ENCODE results near the gene UBQLN2. TPM values are rescaled to one million over a fixed set of nuclear protein-coding genes. Genes with fewer than 3 reads are reported as not detected.
A peak's percentile ranks its signal among the peaks of the same experiment; 100 is the strongest.
"Not testable (repeated sequence)": the region's sequence is repeated elsewhere in the genome, so short reads cannot be mapped to it uniquely, and the experiment has no call there.

Gene UBQLN2
- total RNA-seq: 4.0 and 6.0 TPM in 2 replicates

DNA sequence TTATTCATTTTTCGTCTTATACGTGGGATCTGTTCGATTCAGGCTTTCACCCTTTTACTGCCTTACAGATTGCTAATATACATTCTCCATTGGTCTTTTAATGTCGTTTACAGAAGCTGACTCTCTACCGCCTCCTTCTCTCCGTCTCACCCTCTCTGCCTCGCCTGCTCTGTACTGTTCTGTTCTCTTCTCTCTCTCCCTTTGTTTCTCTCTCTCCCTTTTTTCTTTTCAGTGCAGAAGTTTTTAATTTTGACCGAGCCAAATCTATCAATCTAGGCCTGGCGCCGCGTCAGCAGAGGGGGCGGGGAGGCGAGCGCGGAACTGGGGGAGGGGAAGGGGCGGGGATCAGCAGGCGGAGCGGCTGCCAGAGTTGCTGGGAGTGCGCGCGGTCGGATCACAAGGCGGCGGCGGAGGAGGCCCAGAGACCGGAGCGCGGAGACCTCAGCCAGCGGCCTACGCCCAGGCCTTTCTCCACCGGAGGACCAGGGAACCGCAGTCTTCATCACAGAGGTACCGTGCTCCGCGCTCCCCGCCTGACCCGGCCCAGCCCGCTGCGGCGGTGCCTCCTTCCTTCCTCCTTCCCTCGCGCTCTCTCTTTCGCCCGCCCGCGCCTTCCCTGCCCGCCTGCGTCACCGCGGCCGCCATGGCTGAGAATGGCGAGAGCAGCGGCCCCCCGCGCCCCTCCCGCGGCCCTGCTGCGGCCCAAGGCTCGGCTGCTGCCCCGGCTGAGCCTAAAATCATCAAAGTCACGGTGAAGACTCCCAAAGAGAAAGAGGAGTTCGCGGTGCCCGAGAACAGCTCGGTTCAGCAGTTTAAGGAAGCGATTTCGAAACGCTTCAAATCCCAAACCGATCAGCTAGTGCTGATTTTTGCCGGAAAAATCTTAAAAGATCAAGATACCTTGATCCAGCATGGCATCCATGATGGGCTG, at the start of gene UBQLN2:
Gene UBQLN2 (plus strand): TSS at position 397 of the 931 bp plus-strand sequence. CDS start 247 bp downstream, at position 644.
- DNase-seq (ENCODE audit: low read depth, low spot score): peak; percentile 30

GRCh38 chrX:56519642-56520041, 43.8 kb upstream of the UBQLN2 start:
- no peak for DNase-seq (ENCODE audit: low read depth, low spot score)

GRCh38 chrX:56529482-56530007, 33.9 kb upstream of the UBQLN2 start:
- not testable (repeated sequence) for DNase-seq (ENCODE audit: low read depth, low spot score)

DNA sequence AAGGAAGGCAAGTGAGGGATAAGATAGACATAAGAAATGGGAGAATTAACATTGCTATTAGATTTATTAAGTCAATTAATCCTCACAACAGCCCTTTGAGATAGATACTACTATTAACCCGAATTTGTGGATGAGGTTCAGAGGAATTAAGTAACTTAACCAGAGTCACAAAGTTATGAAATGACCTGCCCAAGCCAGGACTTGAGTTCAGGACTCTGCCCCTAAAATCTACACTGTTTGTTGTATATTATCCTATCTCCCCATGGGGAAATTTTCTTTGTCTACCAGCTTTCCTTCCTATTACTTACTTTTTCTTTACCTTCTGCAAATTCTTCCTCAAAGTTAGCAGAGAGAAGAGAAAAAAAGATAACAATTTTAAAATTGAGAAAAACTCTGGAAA, 33.4 kb upstream of the UBQLN2 start:
- no peak for DNase-seq (ENCODE audit: low read depth, low spot score)

DNA sequence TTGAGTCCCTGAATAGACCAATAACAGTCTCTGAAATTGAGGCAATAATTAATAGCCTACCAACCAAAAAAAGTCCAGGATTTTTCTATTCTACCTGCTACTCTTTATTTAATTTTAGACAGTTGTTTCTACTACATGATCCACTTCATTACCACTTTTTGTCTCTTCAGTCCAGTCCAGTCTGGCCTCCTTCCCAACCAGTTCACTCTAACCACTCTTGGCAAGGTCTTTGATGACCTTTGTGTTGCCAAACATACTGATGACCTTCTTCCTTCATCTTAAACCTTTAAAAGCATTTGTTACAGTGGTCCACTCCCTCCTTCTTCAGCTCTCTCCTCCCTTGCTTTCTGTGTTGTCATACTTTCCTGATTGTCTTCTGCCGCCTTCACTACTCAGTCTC, 12.8 kb upstream of the UBQLN2 start:
- DNase-seq (ENCODE audit: low read depth, low spot score): no peak

- no peak for DNase-seq (ENCODE audit: low read depth, low spot score)
Measured at GRCh38 chrX:56554870-56555269, 8.6 kb upstream of the UBQLN2 start.

- DNase-seq (ENCODE audit: low read depth, low spot score): no peak
Measured at GRCh38 chrX:56557376-56557929, 6.0 kb upstream of the UBQLN2 start.

- DNase-seq (ENCODE audit: low read depth, low spot score): no peak
Measured at GRCh38 chrX:56564164-56564885, 898 bp downstream of the UBQLN2 start.

DNA sequence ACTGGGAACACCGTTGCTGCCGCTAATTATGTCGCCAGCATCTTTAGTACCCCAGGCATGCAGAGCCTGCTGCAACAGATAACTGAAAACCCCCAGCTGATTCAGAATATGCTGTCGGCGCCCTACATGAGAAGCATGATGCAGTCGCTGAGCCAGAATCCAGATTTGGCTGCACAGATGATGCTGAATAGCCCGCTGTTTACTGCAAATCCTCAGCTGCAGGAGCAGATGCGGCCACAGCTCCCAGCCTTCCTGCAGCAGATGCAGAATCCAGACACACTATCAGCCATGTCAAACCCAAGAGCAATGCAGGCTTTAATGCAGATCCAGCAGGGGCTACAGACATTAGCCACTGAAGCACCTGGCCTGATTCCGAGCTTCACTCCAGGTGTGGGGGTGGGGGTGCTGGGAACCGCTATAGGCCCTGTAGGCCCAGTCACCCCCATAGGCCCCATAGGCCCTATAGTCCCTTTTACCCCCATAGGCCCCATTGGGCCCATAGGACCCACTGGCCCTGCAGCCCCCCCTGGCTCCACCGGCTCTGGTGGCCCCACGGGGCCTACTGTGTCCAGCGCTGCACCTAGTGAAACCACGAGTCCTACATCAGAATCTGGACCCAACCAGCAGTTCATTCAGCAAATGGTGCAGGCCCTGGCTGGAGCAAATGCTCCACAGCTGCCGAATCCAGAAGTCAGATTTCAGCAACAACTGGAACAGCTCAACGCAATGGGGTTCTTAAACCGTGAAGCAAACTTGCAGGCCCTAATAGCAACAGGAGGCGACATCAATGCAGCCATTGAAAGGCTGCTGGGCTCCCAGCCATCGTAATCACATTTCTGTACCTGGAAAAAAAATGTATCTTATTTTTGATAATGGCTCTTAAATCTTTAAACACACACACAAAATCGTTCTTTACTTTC, 1.8 kb downstream of the UBQLN2 start:
- no peak for DNase-seq (ENCODE audit: low read depth, low spot score)

- DNase-seq (ENCODE audit: low read depth, low spot score): no peak
Measured at GRCh38 chrX:56569378-56570057, 6.1 kb downstream of the UBQLN2 start.

DNA sequence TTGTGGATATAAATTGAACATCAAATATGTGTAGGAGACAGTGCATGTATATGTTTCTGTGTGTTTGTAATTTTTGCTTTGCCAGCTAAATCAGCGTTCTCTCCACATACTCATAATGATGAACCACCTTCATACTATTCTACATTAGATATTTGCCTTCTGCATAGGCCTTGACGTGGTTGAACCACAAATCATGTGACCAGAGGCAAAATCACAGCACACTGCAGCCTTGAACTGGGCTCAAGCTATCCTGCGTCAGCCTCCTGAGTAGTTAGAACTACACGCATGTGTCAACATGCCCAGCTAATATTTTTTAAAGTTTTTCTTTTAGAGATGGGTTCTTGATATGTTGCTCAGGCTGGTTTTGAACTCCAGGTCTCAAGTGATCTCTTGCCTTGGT, 9.5 kb downstream of the UBQLN2 start:
- no peak for DNase-seq (ENCODE audit: low read depth, low spot score)

DNA sequence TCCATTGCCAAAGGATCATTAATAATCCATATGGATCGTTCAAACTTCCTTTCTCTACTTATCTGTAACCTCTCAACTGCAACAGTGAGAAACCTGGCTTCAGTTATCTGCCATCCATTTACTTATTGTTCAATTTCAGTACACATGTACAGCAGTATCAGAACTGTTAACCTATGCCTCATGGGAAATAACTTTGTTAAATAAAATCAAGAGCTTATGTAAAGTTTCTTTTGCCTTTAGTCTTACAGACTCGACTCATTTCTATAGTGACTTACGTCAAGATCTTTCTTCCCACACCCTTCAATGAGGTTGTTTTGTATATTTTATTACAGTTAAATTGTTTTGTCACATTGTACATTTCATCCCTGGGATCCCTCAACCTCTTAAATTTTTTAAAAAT, 11.4 kb downstream of the UBQLN2 start:
- DNase-seq (ENCODE audit: low read depth, low spot score): no peak

GRCh38 chrX:56576721-56577120, 13.3 kb downstream of the UBQLN2 start:
- DNase-seq (ENCODE audit: low read depth, low spot score): no peak

DNA sequence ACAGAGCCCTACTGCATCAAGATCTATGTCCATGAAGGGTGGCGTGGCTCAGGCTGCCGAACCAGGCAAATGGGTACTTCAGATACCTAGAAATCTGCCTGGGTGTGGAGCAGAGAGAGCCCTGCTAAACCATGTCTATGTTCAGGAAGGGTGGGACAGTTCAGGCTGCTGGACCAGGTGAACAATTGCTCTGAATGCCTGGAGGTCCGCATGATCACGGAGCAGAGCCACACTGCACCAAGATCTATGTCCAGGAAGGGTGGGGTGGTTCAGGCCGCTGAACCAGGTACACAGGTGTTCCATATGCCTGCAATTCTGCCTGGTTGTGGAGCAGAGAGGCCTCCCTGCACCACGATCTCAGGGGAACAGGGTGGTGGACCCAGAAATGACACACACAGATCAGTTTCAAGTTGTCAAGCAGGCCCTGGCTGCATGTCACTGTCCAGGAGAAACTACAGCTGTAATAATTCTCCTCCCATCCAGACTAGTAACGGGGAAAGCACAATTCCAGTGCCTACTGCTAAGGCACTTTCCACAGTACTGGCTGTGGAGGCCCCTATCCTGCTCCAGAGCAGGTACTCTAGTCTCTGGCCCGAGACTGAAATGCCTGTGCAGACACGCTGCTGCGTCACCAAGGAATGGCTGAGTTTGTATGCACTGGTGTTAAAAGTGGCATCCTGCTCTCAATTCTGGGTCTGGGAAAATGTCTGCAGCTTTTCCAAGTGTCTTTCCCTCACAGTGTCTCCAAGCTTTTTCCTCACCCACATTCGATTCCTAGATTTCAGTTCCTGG, 25.2 kb downstream of the UBQLN2 start:
- no peak for DNase-seq (ENCODE audit: low read depth, low spot score)

GRCh38 chrX:56591830-56592229, 28.4 kb downstream of the UBQLN2 start:
- DNase-seq (ENCODE audit: low read depth, low spot score): not testable (repeated sequence)

DNA sequence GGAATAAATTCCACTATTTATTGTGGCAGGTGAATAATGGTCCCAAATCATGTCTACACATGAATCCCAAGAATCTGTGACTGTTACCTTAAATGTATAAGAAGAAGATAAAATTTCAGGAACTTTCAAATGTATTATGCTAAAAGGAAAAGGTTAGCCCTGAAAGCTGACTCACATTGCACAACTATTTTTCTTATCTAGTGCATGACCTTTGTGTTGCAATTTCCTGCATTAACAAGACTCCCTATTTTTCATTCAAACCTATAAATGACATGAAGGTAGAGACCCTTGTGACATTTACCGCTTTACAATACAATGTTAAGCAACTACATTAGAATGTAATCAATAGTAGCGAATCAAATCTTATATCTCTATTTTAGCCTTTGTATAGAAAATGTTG, 36.7 kb downstream of the UBQLN2 start:
- DNase-seq (ENCODE audit: low read depth, low spot score): no peak

- DNase-seq (ENCODE audit: low read depth, low spot score): no peak
Measured at GRCh38 chrX:56600987-56601386, 37.6 kb downstream of the UBQLN2 start.

GRCh38 chrX:56615282-56615681, 51.9 kb downstream of the UBQLN2 start:
- no peak for DNase-seq (ENCODE audit: low read depth, low spot score)

Measured in pulmonary artery endothelial cell (primary cell).